ENCODE measurements around the gene PWP2. TPM values are rescaled to one million over a fixed set of nuclear protein-coding genes. Genes with fewer than 3 reads are reported as not detected.

Gene PWP2
- total and polyA plus RNA-seq, 10 of the 15 experiments (the other 5 are each of a cell fraction or from before 2014, with no cell fraction given): 0.03 to 9.4 (median 2.0) TPM

DNA sequence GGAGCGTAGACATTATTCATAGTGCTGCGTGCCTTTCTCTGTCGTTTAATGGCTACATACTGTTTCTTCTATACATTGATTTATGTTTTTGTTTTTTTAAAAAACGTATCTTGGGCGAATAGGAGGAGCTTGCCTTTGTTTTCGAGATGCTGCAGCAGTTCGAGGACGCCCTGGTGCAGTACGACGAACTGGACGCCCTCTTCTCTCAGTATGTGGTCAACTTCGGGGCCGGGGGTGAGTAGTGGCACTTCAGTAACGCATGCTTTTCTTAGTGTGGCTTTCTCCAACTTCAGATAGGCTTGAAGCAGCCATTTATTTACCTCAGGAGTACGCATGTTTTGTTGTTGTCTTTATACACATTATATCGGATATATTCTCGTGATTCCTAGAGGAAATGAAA lies 48.2 kb upstream of the PWP2 start:
- ChIA-PET POLR2A (no interaction called here), CTCF (no interaction called here), RAD21 (ENCODE audit: unreplicated experiment) (no interaction called here), SMC1A (ENCODE audit: uncharacterized antibody, unreplicated experiment) (no interaction called here)
- Histone ChIP-seq H4K20me1 (ENCODE audit: control insufficient read depth, insufficient read depth) (no peaks in the 10 kb centered on the region), H2AFZ (ENCODE audit: control insufficient read depth, low read depth, low read length) (no peak overlapping the region), H3K9me3 (replicated peaks; ENCODE audit: control insufficient read depth, insufficient read depth, low read length) (no peaks in the 10 kb centered on the region), H3K79me2 (ENCODE audit: control insufficient read depth, insufficient read depth, low read length) (no peaks in the 10 kb centered on the region), H3K9ac (ENCODE audit: control insufficient read depth, insufficient read depth, low read length) (no peak overlapping the region), H3K4me2 (ENCODE audit: control insufficient read depth, insufficient read depth) (no peak overlapping the region), H3K36me3 (ENCODE audit: control insufficient read depth in 2 of 2, insufficient read depth in 2 of 2, low read length in 1 of 2) (peaks cover 36 to 38% of the 10 kb centered on the region in 2 experiments), H3K27ac (ENCODE audit: control insufficient read depth, insufficient read depth) (no peak overlapping the region), H3K27me3 (replicated peaks in 1 of 2; ENCODE audit: control insufficient read depth in 2 of 2, insufficient read depth in 2 of 2, low read length in 1 of 2) (no peaks in the 10 kb centered on the region), H3K4me1 (ENCODE audit: control insufficient read depth, insufficient read depth, low read length) (no peaks in the 10 kb centered on the region), H3K4me3 (no peak overlapping the region)
- intact Hi-C loops (cut with micrococcal nuclease; ENCODE audit: unreplicated experiment) (no loop called here), in situ Hi-C loops (cut with MboI) (no loop called here)
- BruUV-seq (replicated peaks): no TSS peak
- no peak for ATAC-seq
- DNase-seq (ENCODE audit: low read depth, low spot score): no peak
- FAIRE-seq: no peak
- TF ChIP-seq SREBF2 (IDR thresholded peaks at IDR 0.05; ENCODE audit: low read length) (no peak), TCF3 (IDR thresholded peaks at IDR 0.05; ENCODE audit: borderline replicate concordance, insufficient read depth, low read depth, low read length) (no peak), POLR2A (IDR thresholded peaks at IDR 0.05; ENCODE audit: low read depth, low read length) (no peak)
- WGBS (ENCODE audit: insufficient coverage, insufficient replicate concordance, low lambda C conversion rate, missing lambda C conversion rate): 93% methylated on average over 17 of the region's 17 CpGs

GRCh38 chr21:44059710-44060109 lies 47.5 kb upstream of the PWP2 start:
- FAIRE-seq: no peak
- no peak overlapping the region for H2AFZ ChIP-seq (ENCODE audit: control insufficient read depth, low read depth, low read length)
- no peak overlapping the region for H3K4me3 ChIP-seq
- ChIA-PET RAD21 (ENCODE audit: unreplicated experiment) (no interaction called here), POLR2A (no interaction called here), CTCF (no interaction called here), SMC1A (ENCODE audit: uncharacterized antibody, unreplicated experiment) (interaction anchor here (1.1 kb wide), 1 partner anchor 46 kb away, joined by 3 read pairs; no protein-coding TSS in a partner anchor)
- H3K9ac ChIP-seq (ENCODE audit: control insufficient read depth, insufficient read depth, low read length): no peak overlapping the region
- no peaks in the 10 kb centered on the region for H3K9me3 ChIP-seq (replicated peaks; ENCODE audit: control insufficient read depth, insufficient read depth, low read length)
- in situ Hi-C loops (cut with MboI): no loop called here
- no TSS peak for BruUV-seq (replicated peaks)
- H3K79me2 ChIP-seq (ENCODE audit: control insufficient read depth, insufficient read depth, low read length): no peaks in the 10 kb centered on the region
- H3K4me2 ChIP-seq (ENCODE audit: control insufficient read depth, insufficient read depth): no peak overlapping the region
- H3K4me1 ChIP-seq (ENCODE audit: control insufficient read depth, insufficient read depth, low read length): no peaks in the 10 kb centered on the region
- DNase-seq (ENCODE audit: low read depth, low spot score): no peak
- no peaks in the 10 kb centered on the region for H4K20me1 ChIP-seq (ENCODE audit: control insufficient read depth, insufficient read depth)
- TF ChIP-seq HDGF (IDR thresholded peaks at IDR 0.05): no peak
- TF ChIP-seq NFIC (IDR thresholded peaks at IDR 0.05; ENCODE audit: low read depth, low read length): no peak
- TF ChIP-seq, protein P1, sequence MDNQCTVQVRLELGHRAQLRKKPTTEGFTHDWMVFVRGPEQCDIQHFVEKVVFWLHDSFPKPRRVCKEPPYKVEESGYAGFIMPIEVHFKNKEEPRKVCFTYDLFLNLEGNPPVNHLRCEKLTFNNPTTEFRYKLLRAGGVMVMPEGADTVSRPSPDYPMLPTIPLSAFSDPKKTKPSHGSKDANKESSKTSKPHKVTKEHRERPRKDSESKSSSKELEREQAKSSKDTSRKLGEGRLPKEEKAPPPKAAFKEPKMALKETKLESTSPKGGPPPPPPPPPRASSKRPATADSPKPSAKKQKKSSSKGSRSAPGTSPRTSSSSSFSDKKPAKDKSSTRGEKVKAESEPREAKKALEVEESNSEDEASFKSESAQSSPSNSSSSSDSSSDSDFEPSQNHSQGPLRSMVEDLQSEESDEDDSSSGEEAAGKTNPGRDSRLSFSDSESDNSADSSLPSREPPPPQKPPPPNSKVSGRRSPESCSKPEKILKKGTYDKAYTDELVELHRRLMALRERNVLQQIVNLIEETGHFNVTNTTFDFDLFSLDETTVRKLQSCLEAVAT (IDR thresholded peaks at IDR 0.05): no peak
- no peak for TF ChIP-seq PAX8 (IDR thresholded peaks at IDR 0.05)
- no peak for TF ChIP-seq RBBP5 (conservative IDR thresholded peaks at IDR 0.05)
- no peak for TF ChIP-seq HCFC1 (IDR thresholded peaks at IDR 0.05; ENCODE audit: low read length)
- TF ChIP-seq PBX3 (IDR thresholded peaks at IDR 0.05; ENCODE audit: insufficient replicate concordance, low read depth, low read length): no peak
- no peak for TF ChIP-seq SREBF2 (IDR thresholded peaks at IDR 0.05; ENCODE audit: low read length)
- TF ChIP-seq POU2F2 (IDR thresholded peaks at IDR 0.05; ENCODE audit: borderline replicate concordance, low read depth, low read length): no peak
- TF ChIP-seq TARDBP (IDR thresholded peaks at IDR 0.05; ENCODE audit: borderline replicate concordance): no peak
- no peak for TF ChIP-seq IRF4 (IDR thresholded peaks at IDR 0.05; ENCODE audit: low read depth, low read length)
- no peak for TF ChIP-seq RELA (IDR thresholded peaks at IDR 0.05; ENCODE audit: borderline replicate concordance, partially characterized antibody)
- no peak for ATAC-seq
- H3K36me3 ChIP-seq (ENCODE audit: control insufficient read depth in 2 of 2, insufficient read depth in 2 of 2, low read length in 1 of 2): peaks cover 35 to 36% of the 10 kb centered on the region in 2 experiments
- no peak overlapping the region for H3K27ac ChIP-seq (ENCODE audit: control insufficient read depth, insufficient read depth)
- intact Hi-C loops (cut with micrococcal nuclease; ENCODE audit: unreplicated experiment): no loop called here
- 98% methylated on average over 4 of the region's 4 CpGs for WGBS (ENCODE audit: insufficient coverage, insufficient replicate concordance, low lambda C conversion rate, missing lambda C conversion rate)
- no peaks in the 10 kb centered on the region for H3K27me3 ChIP-seq (replicated peaks in 1 of 2; ENCODE audit: control insufficient read depth in 2 of 2, insufficient read depth in 2 of 2, low read length in 1 of 2)
